Measurements from ENCODE around the gene NDUFS7.

The NDUFS7 gene

GRCh38 chr19:1355568-1356507 is 27.9 kb upstream of the NDUFS7 start:
- peak overlapping the region; percentile 30 for H3K27ac ChIP-seq (ENCODE audit: insufficient read depth, low read length, poor library complexity, severe bottlenecking)
- H3K9me3 ChIP-seq (ENCODE audit: control insufficient read depth, low read length), result no peaks in the 10 kb centered on the region
- H3K27me3 ChIP-seq (replicated peaks; ENCODE audit: control insufficient read depth, insufficient read depth, low read length, poor library complexity, severe bottlenecking), result no peaks in the 10 kb centered on the region
- H3K36me3 ChIP-seq (ENCODE audit: control insufficient read depth, insufficient read depth, low read length), result peaks cover 15% of the 10 kb centered on the region
- H3K4me1 ChIP-seq (ENCODE audit: control insufficient read depth, insufficient read depth, low read length, poor library complexity, severe bottlenecking), result peaks cover 8% of the 10 kb centered on the region
- DNase-seq, result no peak
- H3K4me3 ChIP-seq (ENCODE audit: insufficient read depth, low read depth, low read length, poor library complexity, severe bottlenecking), result peak overlapping the region; percentile 62

GRCh38 chr19:1356508-1356865 is 27.2 kb upstream of the NDUFS7 start:
- H3K9me3 ChIP-seq (ENCODE audit: control insufficient read depth, low read length), result no peaks in the 10 kb centered on the region
- peaks cover 15% of the 10 kb centered on the region for H3K36me3 ChIP-seq (ENCODE audit: control insufficient read depth, insufficient read depth, low read length)
- DNase-seq, result no peak
- H3K27ac ChIP-seq (ENCODE audit: insufficient read depth, low read length, poor library complexity, severe bottlenecking), result no peak overlapping the region
- no peak overlapping the region for H3K4me3 ChIP-seq (ENCODE audit: insufficient read depth, low read depth, low read length, poor library complexity, severe bottlenecking)
- H3K4me1 ChIP-seq (ENCODE audit: control insufficient read depth, insufficient read depth, low read length, poor library complexity, severe bottlenecking), result peaks cover 8% of the 10 kb centered on the region
- no peaks in the 10 kb centered on the region for H3K27me3 ChIP-seq (replicated peaks; ENCODE audit: control insufficient read depth, insufficient read depth, low read length, poor library complexity, severe bottlenecking)

- no peak for DNase-seq
- Histone ChIP-seq H3K36me3 (ENCODE audit: control insufficient read depth, insufficient read depth, low read length) (peaks cover 15% of the 10 kb centered on the region), H3K27ac (ENCODE audit: insufficient read depth, low read length, poor library complexity, severe bottlenecking) (no peak overlapping the region), H3K4me1 (ENCODE audit: control insufficient read depth, insufficient read depth, low read length, poor library complexity, severe bottlenecking) (peaks cover 8% of the 10 kb centered on the region), H3K9me3 (ENCODE audit: control insufficient read depth, low read length) (no peaks in the 10 kb centered on the region), H3K27me3 (replicated peaks; ENCODE audit: control insufficient read depth, insufficient read depth, low read length, poor library complexity, severe bottlenecking) (no peaks in the 10 kb centered on the region), H3K4me3 (ENCODE audit: insufficient read depth, low read depth, low read length, poor library complexity, severe bottlenecking) (no peak overlapping the region)
Measured at GRCh38 chr19:1357531-1358109, 26.1 kb upstream of the NDUFS7 start.

DNA sequence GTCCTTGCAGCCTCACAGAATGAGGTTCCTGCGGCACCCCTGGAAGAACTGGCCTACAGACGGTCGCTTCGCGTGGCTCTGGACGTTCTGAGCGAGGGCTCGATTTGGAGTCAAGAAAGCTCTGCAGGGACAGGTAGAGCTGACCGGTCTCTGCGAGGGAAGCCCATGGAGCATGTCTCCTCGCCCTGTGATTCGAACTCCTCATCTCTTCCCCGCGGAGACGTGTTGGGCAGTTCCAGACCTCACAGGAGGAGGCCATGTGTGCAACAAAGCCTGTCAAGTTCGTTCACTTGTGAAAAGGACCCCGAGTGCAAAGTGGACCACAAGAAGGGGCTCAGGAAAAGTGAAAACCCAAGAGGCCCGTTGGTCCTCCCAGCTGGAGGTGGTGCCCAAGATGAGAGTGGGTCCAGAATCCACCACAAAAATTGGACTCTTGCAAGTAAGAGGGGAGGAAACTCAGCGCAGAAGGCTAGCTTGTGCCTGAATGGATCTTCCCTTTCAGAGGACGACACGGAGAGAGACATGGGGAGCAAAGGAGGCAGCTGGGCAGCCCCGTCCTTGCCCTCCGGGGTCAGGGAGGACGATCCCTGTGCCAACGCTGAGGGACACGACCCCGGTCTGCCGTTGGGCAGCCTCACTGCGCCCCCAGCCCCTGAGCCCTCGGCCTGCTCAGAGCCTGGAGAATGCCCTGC is 23.4 kb upstream of the NDUFS7 start:
- Histone ChIP-seq H3K4me3 (ENCODE audit: insufficient read depth, low read depth, low read length, poor library complexity, severe bottlenecking) (no peak overlapping the region), H3K27ac (ENCODE audit: insufficient read depth, low read length, poor library complexity, severe bottlenecking) (no peak overlapping the region)

DNA sequence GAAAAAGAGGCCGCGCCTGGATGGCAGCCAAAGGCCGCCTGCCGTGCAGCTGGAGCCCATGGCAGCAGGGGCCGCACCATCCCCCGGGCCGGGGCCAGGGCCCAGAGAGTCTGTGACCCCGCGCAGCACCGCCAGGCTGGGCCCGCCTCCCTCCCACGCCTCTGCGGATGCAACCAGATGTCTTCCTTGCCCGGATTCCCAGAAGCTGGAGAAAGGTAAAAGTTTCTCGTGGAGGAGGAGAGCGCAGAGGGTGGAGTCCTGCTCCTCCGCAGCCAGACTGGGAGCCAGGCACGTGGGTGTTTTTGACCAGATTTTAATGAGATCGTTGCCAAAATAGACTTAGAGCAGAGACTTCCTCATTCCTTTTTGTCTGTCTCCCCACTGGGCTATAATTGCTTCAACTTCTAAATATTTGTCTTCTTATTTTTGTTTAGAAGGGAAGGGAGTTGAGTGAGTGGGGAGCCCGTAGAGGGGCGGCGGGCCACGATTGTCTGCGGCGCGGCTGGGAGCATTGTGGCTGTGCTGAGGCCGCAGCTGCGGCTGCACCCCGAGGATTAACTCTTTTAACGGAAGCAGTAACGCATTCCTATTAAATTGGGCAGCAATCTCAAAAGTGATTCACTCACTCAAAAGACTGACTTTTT is 22.8 kb upstream of the NDUFS7 start:
- no peak for DNase-seq
- Histone ChIP-seq H3K4me3 (ENCODE audit: insufficient read depth, low read depth, low read length, poor library complexity, severe bottlenecking) (no peak overlapping the region), H3K27ac (ENCODE audit: insufficient read depth, low read length, poor library complexity, severe bottlenecking) (no peak overlapping the region), H3K4me1 (ENCODE audit: control insufficient read depth, insufficient read depth, low read length, poor library complexity, severe bottlenecking) (peaks cover 7% of the 10 kb centered on the region), H3K36me3 (ENCODE audit: control insufficient read depth, insufficient read depth, low read length) (peaks cover 15% of the 10 kb centered on the region), H3K27me3 (replicated peaks; ENCODE audit: control insufficient read depth, insufficient read depth, low read length, poor library complexity, severe bottlenecking) (no peaks in the 10 kb centered on the region), H3K9me3 (ENCODE audit: control insufficient read depth, low read length) (no peaks in the 10 kb centered on the region)

More for the DNA sequence above, 23.4 kb upstream of the NDUFS7 start:
- Histone ChIP-seq H3K27me3 (replicated peaks; ENCODE audit: control insufficient read depth, insufficient read depth, low read length, poor library complexity, severe bottlenecking) (no peaks in the 10 kb centered on the region), H3K9me3 (ENCODE audit: control insufficient read depth, low read length) (no peaks in the 10 kb centered on the region), H3K4me1 (ENCODE audit: control insufficient read depth, insufficient read depth, low read length, poor library complexity, severe bottlenecking) (peaks cover 13% of the 10 kb centered on the region), H3K36me3 (ENCODE audit: control insufficient read depth, insufficient read depth, low read length) (peaks cover 15% of the 10 kb centered on the region)
- no peak for DNase-seq

- Histone ChIP-seq H3K36me3 (ENCODE audit: control insufficient read depth, insufficient read depth, low read length) (peaks cover 18% of the 10 kb centered on the region), H3K4me3 (ENCODE audit: insufficient read depth, low read depth, low read length, poor library complexity, severe bottlenecking) (no peak overlapping the region), H3K4me1 (ENCODE audit: control insufficient read depth, insufficient read depth, low read length, poor library complexity, severe bottlenecking) (peaks cover 7% of the 10 kb centered on the region), H3K27me3 (replicated peaks; ENCODE audit: control insufficient read depth, insufficient read depth, low read length, poor library complexity, severe bottlenecking) (no peaks in the 10 kb centered on the region), H3K9me3 (ENCODE audit: control insufficient read depth, low read length) (no peaks in the 10 kb centered on the region), H3K27ac (ENCODE audit: insufficient read depth, low read length, poor library complexity, severe bottlenecking) (no peak overlapping the region)
- no peak for DNase-seq
Measured at GRCh38 chr19:1361601-1362386, 21.9 kb upstream of the NDUFS7 start.

- Histone ChIP-seq H3K4me1 (ENCODE audit: control insufficient read depth, insufficient read depth, low read length, poor library complexity, severe bottlenecking) (peaks cover 7% of the 10 kb centered on the region), H3K27me3 (replicated peaks; ENCODE audit: control insufficient read depth, insufficient read depth, low read length, poor library complexity, severe bottlenecking) (no peaks in the 10 kb centered on the region), H3K9me3 (ENCODE audit: control insufficient read depth, low read length) (no peaks in the 10 kb centered on the region), H3K36me3 (ENCODE audit: control insufficient read depth, insufficient read depth, low read length) (peaks cover 14% of the 10 kb centered on the region), H3K27ac (ENCODE audit: insufficient read depth, low read length, poor library complexity, severe bottlenecking) (no peak overlapping the region), H3K4me3 (ENCODE audit: insufficient read depth, low read depth, low read length, poor library complexity, severe bottlenecking) (no peak overlapping the region)
- no peak for DNase-seq
Measured at GRCh38 chr19:1362387-1363257, 21.1 kb upstream of the NDUFS7 start.

DNA sequence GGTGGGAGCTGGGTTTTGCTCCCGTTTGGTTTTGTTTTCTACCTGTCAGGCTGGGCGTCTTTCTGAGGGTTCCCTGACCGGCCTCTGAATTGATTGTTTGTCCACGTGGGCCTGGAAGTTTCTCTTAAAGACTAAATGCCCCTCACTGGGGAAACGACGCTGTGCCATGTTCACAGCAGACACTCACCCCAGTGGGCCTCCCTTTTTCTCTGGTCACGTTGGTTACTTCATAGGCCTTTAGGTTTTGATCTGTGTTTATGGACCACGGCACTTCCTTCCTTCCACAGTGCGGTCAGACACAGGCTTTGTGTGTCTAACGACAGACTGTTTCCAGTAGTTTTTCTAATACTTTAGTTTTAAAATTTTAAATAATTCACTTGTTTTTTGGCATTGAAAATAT is 20.1 kb upstream of the NDUFS7 start:
- DNase-seq, result peak in 1 of 3 donors; percentile 23

More for the DNA sequence above, 20.1 kb upstream of the NDUFS7 start:
- no peak overlapping the region for H3K27ac ChIP-seq (ENCODE audit: insufficient read depth, low read length, poor library complexity, severe bottlenecking)
- peaks cover 10% of the 10 kb centered on the region for H3K36me3 ChIP-seq (ENCODE audit: control insufficient read depth, insufficient read depth, low read length)
- no peaks in the 10 kb centered on the region for H3K9me3 ChIP-seq (ENCODE audit: control insufficient read depth, low read length)
- H3K4me1 ChIP-seq (ENCODE audit: control insufficient read depth, insufficient read depth, low read length, poor library complexity, severe bottlenecking), result peaks cover 7% of the 10 kb centered on the region
- H3K27me3 ChIP-seq (replicated peaks; ENCODE audit: control insufficient read depth, insufficient read depth, low read length, poor library complexity, severe bottlenecking), result no peaks in the 10 kb centered on the region
- H3K4me3 ChIP-seq (ENCODE audit: insufficient read depth, low read depth, low read length, poor library complexity, severe bottlenecking), result no peak overlapping the region
